Nucleus accumbens (tissue), 56 donors: ENCODE measurements around the gene TPD52L1.

Experiments used
- DNase-seq, 56 donors: peaks; one replicate each; lab custom pipeline; 2025; lab: John Stamatoyannopoulos, UW

Gene TPD52L1

DNA sequence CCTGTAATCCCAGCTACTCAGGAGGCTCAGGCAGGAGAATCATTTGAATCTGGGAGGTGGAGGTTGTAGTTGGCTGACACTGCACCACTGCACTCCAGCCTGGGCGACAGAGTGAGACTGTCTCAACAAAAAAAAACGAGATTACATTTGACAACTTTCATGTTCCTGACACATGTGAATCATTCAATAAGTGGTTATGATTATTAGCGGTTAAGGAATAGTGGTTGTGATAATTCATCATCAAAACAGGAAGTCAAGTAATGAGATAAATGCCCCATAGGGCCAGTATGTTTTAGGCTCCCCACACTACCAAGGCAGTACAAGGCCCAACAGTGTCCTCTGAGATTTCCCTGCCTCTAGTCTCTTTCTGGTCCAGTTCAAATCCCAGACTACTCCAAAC lies 145.7 kb downstream of the TPD52L1 start:
- no peak for DNase-seq

DNA sequence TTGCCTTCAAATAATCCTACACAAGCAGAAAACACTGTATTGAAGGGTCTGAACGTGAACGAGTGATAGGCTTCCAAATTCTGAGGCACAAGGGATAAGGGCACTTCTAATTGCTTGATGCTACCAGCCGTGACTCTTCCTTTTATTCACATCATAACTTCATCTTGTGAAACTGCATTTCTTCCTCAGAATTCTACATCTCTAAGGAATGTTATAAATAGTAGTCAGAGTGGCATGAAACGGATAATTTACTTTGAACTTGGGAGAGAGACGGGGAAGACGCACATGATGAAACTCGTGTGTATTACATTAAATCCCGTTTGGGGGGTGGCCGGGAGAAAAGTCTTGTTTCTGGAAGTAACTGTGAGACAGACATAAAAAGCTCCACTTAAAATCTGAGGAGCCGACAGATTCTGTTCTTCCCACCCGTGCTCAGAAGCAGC lies 147.4 kb downstream of the TPD52L1 start:
- DNase-seq, result peak in 4 of 56 donors; percentile 37 to 48 (median 44)

DNA sequence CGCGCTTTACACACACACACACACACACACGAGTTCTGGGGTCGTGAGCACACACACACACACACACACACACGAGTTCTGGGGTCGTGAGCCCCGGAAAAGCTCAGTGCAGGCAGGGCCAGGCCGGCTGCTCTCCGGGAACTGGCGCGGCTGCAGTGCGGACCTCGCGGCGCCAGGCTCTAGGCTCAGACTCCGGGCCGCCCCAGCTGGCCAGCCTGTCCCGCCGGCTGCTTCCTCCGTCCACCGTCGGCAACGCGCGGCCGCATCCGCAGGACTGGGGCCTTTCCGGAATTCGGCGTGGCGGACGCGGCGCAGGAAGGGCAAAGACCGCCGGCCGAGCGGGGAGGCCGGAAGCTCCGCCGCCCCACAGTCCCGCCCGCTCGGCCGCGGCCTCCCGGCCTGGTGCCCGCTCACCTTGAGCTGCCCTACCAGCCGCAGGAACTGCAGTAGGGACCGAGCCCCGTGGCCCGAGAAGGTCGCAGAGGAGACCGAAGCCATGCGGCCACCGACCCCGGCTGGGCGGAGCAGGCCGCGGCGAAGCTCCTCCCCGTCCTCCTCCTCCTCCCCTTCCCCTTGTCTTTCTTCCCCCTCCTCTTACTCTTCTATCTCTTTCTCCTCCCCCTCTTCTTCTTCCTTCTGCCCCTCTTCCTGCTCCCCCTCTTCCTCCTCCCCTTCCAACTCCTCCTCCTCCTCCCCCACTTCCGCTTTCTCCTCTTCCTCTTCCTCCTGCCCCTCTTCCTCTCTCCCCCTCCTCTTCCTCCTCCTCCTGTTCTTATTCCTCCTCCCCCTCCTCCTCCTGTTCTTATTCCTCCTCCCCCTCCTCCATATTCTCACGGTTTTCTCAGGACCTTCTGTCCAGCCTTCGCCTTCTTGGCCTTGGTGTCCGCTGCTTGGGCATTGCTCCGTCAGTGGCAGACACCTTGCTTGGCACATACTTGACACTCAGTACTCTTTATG lies 148.1 kb downstream of the TPD52L1 start, which contains the start of gene HDDC2:
HDDC2 (minus strand) TSS at position 533 of the 957 bp plus-strand sequence; CDS start at position 498, 35 bp downstream.
- peak in 39 of 56 donors; percentile 12 to 78 (median 41) for DNase-seq

DNA sequence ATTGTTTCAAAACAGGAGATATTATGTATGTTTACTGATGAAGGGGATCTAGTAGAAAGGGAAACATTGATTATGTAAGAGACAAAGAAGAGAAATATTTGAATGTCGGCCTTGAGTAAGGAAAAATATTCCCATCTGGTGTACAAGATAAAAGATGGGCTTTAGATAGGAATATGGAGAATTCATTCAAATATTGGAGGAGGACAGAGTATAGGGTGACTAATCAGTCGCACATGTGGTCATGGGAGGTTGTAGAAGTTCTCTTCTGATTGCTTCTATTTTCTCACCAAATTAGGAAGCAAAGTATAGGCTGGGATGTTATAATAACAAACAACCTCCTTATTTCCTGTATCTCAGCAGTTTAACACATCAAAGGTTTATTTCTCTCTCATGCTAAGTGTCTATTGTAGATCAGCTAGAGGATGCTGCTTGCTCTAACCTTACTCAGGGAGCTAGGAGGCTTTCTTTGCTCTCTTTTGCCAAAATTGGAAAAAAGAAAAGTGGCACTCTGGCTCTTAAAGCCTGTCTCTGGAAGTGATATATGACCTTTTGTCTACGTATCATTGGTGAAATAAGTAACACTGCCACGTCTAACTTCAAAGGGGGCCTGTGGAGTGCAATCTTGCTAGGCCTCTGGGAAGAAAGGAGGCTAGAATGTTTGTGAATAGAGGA lies 149.4 kb downstream of the TPD52L1 start:
- no peak for DNase-seq

DNA sequence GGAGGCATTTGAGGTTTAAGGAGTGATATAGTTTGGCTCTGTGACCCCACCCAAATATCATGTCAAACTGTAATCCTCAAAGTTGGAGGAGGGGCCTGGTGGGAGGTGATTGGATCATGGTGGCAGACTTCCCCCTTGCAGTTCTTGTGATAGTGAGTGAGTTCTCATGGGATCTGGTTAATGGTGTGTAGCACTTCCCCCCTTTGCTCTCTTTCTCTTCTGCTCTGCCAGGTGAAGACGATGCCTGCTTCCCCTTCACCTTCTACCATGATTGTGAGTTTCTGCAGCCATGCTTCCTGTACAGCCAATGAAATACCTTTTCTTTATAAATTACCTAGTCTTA lies 149.9 kb downstream of the TPD52L1 start:
- DNase-seq, result no peak

DNA sequence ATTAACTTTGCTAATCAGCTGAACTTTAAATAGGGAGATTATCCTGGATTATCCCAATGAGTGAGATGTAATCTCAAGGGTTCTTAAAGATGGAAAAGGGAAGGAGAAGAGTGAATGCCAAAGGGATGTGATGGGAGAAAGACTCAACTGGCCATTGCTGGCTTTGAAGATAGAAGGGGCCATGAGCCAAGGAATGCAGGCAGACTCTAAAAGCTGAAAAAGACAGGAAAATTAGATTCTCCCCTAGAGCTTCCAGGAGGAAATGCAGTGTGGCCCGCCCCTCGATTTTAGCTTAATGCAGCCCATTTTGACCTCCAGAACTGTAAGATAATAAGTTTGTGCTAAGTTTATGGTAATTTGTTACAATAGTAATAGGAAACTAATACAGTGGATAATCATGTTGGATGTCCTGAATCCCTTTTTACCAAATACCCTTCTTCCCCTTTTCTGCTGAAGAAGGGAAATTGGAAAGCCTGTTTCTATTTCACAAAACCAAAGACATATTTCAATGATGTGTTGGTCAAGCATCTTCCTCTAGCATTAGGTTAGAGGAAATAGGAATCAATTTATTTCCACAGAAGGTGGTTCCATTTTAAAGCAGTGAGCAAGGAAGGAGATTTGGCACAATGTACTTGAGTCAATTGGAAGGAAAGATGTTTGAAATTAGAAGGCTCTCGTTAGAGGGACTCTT lies 151.5 kb downstream of the TPD52L1 start:
- no peak for DNase-seq

DNA sequence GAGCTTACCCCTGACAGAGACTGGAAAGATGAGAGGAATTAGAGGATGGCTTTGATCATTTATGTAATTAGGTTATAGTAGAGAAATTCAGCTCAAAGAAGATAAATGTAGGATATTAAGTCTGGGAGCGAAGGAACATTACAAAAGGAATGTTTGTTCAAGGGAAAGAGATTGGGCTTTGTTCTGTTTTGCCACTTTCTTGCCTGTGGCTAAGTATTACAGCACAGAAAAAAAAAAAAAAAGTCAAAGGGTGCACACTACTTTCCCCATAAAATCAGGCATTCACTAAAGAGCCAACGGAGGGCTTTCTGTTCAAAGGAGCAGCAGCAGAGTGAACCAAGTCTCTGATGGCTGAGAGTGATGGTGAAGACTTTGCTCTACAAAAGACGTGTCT lies 153.2 kb downstream of the TPD52L1 start:
- no peak for DNase-seq

DNA sequence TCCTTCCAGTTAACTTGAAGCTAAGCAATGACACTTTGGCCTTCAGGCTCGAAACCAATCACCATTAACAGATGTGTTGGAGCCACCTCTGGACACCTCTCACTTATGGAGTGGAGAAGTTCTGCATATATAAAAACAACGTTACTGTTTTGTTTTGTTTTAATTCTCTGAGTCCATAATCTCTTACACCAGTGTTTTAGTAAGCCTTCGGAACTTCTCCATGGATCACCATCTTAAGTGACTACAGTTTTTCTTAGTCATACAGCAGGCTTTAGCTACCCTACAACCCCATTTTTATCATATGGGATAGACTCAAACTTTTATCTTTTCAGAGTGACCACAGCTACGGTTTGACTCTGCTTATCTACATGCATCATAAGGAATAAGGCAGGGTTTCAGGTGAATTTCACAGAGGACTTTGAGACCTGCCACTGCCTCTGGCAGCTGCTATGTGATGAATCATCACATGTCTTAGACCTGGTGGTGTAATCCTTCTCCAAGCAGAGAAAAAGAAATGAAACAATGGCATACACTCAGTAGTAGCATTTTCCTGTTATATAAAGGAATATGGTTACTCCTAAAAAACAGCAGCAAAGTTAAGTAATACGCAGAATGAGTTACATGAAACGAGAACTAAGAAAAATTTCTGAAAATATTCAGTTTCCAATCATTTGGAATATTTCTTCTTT lies 153.7 kb downstream of the TPD52L1 start:
- no peak for DNase-seq

DNA sequence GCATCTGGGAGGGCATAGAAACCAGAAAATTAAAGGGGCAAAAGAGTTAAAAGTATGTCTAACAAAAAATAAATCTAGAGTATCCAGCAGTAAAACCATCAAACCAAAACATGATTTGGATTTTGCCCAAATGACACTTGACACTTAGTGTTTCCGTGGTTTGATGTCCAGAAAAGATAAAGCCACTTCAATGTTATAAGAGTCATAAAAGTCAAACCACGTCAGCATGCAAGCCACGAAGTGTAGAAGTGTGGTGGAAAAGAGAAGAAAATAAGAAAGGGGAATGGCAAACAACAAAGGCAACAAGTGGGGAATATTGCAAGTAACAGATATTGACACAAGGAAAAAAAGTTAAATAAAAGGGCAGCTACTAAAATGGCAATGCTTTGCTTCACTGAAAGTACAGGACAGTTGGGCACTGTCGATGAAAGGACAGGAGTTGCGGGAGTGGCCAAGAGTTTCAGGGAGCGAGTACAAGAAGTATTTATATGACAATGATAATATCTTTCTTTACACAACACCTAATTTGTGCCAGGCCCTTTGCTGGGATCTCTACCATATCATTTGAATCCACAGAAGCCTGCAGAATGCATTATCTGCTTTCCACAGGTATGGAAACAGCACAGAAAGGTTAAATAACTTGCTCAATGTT lies 154.5 kb downstream of the TPD52L1 start:
- no peak for DNase-seq

DNA sequence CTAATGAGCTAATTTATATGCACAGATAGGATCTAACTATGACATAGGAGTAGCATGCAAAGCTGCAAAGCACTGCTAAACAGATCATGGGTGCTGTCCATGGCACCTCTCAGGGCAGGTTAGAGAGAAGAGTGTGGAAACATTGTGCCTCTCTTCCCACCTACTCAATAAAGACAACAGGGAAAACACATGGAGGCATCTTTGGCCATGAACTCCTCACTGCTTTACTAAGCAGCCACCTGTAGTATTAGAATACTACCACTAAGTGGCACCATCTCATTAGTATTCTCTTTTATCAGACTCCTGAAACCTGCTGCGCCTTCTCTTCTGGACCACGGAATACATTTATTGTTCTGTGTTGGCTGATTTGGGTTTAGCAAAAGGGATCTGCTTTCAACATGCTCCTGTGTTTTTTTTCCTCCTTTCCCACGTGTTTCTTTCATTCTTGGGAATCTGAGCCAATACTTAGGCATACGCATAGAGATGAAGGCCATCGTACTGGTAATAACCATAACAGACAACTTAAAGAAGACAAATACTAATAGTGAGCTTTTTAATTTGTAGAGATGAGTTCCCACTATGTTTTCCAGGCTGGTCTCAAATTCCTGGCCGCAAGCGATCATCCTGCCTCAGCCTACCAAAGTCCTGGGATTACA lies 157.5 kb downstream of the TPD52L1 start:
- DNase-seq, result peak in 25 of 56 donors; percentile 0 to 48 (median 8)

DNA sequence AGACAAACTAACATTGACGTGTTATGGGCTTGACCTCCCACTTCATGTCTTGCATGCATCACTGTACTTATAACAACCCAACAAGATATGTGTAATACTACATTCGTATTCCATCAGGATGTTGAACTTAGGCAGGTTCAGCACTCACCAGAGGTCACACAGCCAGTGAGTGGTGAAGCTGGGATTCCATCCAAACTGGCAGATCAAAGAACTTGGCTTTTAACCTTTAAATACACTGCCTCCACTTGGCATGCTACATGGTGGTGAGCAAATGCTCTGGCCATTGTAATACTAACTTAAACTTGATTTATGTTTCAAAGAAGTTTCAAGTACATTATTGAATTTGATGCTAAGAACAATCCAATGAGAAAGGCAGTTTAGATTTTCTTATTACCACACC lies 158.9 kb downstream of the TPD52L1 start:
- no peak for DNase-seq

DNA sequence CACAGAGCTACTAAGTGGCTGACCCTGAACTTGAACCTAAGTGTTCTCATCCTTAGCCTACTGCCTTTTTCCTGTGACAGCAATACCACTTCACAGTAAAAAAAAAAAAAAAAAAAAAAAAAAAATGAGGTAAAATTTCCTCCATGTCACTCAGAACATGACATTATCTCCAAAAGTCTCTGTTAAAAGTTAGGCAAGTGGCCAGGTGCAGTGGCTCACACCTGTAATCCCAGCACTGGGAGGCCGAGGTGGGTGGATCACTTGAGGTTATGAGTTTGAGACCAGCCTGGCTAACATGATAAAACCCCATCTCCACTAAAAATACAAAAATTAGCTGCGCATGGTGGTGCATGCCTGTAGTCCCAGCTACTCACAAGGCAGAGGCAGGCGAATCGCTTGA lies 159.4 kb downstream of the TPD52L1 start:
- DNase-seq, result no peak
